DND-41 (cell line): ENCODE measurements around the gene CMTR2.

Source experiments
- EZH2 ChIP-seq: IDR thresholded peaks from 3 replicates; pipeline ENCODE4 v1.6.1; 2012; ENCODE audit warnings: borderline replicate concordance, low read depth, mild to moderate bottlenecking, moderate library complexity, low read length, inconsistent platforms; ENCODE audit not compliant: severe bottlenecking
- TF ChIP-seq, protein P1 (sequence below): IDR thresholded peaks from 2 replicates; pipeline ENCODE4 v1.5.1; 2012; ENCODE audit warnings: borderline replicate concordance, low read length, moderate library complexity, mild to moderate bottlenecking; ENCODE audit not compliant: poor library complexity, severe bottlenecking; ENCODE audit errors: extremely low read depth

DNA sequence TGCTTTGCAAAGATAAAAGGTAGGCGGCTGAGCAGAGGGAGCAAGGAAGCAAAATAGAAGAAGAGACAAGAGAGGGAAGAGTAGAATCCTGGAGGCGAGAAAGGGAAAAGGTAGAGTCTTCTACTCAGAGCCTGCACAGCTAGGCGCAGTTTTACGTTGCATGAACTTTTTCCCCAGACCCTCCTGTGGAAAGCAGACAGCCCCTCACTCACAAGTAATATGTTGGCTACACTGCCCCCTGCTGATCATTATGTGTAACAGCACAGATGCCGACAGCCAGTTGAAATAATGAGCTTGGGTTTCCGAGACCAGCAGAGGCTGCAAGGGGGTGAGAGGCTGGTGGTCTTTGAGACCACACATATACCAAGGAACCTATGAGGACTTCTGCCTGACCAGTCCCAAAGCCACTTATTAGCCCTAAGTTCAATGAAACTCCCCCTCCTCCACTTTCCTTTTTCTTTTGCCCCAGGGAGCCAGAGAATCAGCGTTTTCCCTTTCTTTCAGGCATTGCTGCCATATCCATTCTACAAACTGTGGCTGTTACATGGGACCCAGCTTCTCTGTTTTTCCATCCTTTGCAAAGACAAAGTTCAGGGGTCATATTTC, 22.5 kb upstream of the CMTR2 start:
- TF ChIP-seq, protein P1, sequence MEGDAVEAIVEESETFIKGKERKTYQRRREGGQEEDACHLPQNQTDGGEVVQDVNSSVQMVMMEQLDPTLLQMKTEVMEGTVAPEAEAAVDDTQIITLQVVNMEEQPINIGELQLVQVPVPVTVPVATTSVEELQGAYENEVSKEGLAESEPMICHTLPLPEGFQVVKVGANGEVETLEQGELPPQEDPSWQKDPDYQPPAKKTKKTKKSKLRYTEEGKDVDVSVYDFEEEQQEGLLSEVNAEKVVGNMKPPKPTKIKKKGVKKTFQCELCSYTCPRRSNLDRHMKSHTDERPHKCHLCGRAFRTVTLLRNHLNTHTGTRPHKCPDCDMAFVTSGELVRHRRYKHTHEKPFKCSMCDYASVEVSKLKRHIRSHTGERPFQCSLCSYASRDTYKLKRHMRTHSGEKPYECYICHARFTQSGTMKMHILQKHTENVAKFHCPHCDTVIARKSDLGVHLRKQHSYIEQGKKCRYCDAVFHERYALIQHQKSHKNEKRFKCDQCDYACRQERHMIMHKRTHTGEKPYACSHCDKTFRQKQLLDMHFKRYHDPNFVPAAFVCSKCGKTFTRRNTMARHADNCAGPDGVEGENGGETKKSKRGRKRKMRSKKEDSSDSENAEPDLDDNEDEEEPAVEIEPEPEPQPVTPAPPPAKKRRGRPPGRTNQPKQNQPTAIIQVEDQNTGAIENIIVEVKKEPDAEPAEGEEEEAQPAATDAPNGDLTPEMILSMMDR, result peak; percentile 98
- no peak for TF ChIP-seq EZH2
